Measurements from ENCODE around the gene SIGLEC12.

The SIGLEC12 gene

DNA sequence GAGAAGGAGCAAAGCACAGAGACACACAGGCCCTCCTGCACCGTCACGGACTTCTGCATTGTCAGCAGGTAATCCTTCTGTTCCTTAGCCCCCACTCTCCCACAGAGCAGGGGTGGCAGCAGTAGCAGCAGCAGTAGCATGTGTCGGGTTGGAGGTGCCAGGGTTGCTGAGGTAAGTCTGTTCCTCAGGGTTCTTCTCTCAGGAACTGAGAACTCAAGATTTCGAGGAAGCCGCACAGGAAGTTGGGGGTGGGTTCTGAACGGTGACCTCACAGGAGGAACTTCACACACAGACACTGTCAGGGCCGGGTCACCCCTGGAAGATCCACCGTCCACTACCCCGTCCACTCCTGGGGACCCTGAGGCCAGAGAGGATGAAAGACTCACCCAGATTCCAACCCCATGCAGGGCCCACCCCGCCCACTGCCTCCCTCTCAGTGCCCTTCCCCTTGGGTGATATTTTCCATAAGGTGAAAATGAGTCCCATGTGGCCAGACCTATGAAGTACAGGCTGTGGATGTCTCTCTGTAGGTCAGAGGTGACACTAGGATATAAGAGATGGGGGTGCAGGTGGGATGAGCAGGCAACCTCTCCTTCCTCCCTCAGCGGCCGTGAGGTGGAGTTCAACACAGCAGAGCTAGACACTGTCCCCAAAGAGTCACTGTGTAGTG is at the start of gene SIGLEC12:
Gene SIGLEC12, minus strand, starts transcription at position 207 of the 670 bp plus-strand sequence. Its CDS starts 67 bp downstream, at position 140.
- no peak within 1 kb of the TSS for H3K27ac ChIP-seq (ENCODE audit: low read length)
- H3K9me3 ChIP-seq (ENCODE audit: control insufficient read depth in 1 of 2, low read length in 2 of 2) = peaks cover 0 to 2% of the 10 kb centered on the region in 2 donors
- no peak within 1 kb of the TSS for H3K4me3 ChIP-seq (ENCODE audit: low read depth in 1 of 2, low read length in 2 of 2)
- H3K4me1 ChIP-seq (ENCODE audit: control insufficient read depth in 1 of 2, insufficient read depth in 2 of 2, low read length in 2 of 2) = no peaks in the 10 kb centered on the region
- H3K36me3 ChIP-seq (ENCODE audit: control insufficient read depth in 1 of 2, insufficient read depth in 2 of 2, low read length in 2 of 2) = no peaks in the 10 kb centered on the region
- H3K27me3 ChIP-seq (ENCODE audit: low read depth, low read length) = no peaks in the 10 kb centered on the region

- H3K4me3 ChIP-seq (ENCODE audit: low read depth in 1 of 2, low read length in 2 of 2) = no peak overlapping the region
- no peaks in the 10 kb centered on the region for H3K9me3 ChIP-seq (ENCODE audit: control insufficient read depth in 1 of 2, low read length in 2 of 2)
- no peaks in the 10 kb centered on the region for H3K4me1 ChIP-seq (ENCODE audit: control insufficient read depth in 1 of 2, insufficient read depth in 2 of 2, low read length in 2 of 2)
- H3K27me3 ChIP-seq (ENCODE audit: low read depth, low read length) = no peaks in the 10 kb centered on the region
- no peaks in the 10 kb centered on the region for H3K36me3 ChIP-seq (ENCODE audit: control insufficient read depth in 1 of 2, insufficient read depth in 2 of 2, low read length in 2 of 2)
- no peak overlapping the region for H3K27ac ChIP-seq (ENCODE audit: low read length)
Observed at GRCh38 chr19:51550848-51551672, 49.5 kb upstream of the SIGLEC12 start.

DNA sequence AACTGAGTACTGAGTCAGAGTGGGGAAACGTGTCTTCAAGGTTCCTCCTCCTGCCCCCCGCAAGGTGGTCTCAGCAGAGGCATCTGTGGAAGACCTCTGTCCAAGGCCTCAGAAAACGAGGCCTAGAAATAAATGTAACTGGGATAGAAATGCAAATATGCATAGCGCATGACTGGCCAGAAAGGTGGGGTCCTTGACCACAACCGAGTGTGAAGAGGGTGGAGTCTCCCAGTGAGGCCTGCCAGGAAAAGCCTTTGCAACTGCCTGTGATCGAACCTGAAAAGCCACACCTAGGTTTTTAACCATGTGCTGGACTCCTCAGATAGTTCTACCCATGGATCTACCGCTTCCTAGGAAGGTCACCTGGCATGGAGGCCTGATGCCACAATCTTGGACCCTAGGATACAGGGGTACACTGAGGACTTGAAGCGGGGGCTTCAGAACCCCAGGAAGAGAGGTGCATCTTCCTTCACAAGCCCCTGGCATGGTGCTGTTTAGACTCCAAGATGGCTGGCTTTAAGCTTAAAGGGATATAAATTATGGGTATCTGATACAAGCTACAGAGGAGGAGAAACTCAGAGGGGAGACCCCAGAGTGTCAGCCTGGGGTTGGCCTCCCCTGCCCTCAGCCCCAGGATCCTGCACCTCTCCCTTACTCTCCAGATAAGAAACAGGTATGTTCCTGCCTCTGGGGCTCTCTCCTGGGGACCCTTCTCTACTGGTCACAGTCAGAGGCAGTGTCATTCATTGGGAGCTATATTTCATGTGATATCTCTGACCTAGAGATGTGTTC is 48.1 kb upstream of the SIGLEC12 start:
- no peak overlapping the region for H3K4me3 ChIP-seq (ENCODE audit: low read depth in 1 of 2, low read length in 2 of 2)
- H3K9me3 ChIP-seq (ENCODE audit: control insufficient read depth in 1 of 2, low read length in 2 of 2) = no peaks in the 10 kb centered on the region
- H3K4me1 ChIP-seq (ENCODE audit: control insufficient read depth in 1 of 2, insufficient read depth in 2 of 2, low read length in 2 of 2) = no peaks in the 10 kb centered on the region
- H3K36me3 ChIP-seq (ENCODE audit: control insufficient read depth in 1 of 2, insufficient read depth in 2 of 2, low read length in 2 of 2) = no peaks in the 10 kb centered on the region
- no peak overlapping the region for H3K27ac ChIP-seq (ENCODE audit: low read length)
- no peaks in the 10 kb centered on the region for H3K27me3 ChIP-seq (ENCODE audit: low read depth, low read length)

DNA sequence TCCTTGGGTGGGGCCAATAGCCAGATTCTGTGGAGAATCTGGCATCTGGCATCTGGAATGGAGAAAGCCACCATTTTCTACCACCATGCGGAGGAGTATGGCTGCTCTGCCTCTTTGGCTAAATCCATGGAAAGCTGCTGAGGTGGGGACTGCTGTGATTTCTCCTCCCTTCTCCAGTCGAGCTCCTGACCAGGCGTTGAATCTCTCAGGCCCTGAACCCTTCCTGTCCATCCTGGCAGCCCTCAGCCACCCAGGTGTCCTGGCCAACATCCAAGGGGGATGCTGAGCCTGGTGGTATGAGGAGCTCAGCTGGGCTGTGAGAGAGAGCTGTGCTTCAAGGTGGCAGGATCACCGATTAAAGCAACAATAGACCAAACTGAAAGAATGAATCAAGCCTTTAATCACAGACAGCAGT is 47.3 kb upstream of the SIGLEC12 start:
- no peak overlapping the region for H3K4me3 ChIP-seq (ENCODE audit: low read depth in 1 of 2, low read length in 2 of 2)
- no peaks in the 10 kb centered on the region for H3K36me3 ChIP-seq (ENCODE audit: control insufficient read depth in 1 of 2, insufficient read depth in 2 of 2, low read length in 2 of 2)
- H3K9me3 ChIP-seq (ENCODE audit: control insufficient read depth in 1 of 2, low read length in 2 of 2) = no peaks in the 10 kb centered on the region
- H3K27ac ChIP-seq (ENCODE audit: low read length) = no peak overlapping the region
- H3K4me1 ChIP-seq (ENCODE audit: control insufficient read depth in 1 of 2, insufficient read depth in 2 of 2, low read length in 2 of 2) = no peaks in the 10 kb centered on the region
- no peaks in the 10 kb centered on the region for H3K27me3 ChIP-seq (ENCODE audit: low read depth, low read length)

DNA sequence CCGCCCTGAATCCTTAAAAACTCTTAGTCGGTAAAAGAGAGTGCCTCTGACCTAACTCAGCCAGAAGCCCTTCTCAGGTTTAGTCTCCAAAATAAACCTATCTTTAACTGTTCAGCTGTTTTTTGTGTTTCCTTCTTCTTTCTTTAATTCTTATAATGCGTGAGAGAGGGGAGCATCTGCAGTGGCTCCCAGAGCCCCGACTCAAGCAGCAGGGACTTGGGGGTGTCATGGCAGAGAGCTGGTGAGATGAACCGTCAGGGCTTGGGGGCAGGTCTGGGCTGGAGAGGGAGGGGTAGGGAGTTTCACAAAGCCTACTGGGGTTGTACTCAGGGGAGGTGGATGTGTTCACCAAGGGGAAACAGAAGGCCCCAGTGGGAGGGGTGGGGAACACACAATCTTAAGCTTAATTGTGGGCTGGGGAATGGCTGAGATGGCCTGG is 46.6 kb upstream of the SIGLEC12 start:
- Histone ChIP-seq H3K36me3 (ENCODE audit: control insufficient read depth in 1 of 2, insufficient read depth in 2 of 2, low read length in 2 of 2) (no peaks in the 10 kb centered on the region), H3K4me1 (ENCODE audit: control insufficient read depth in 1 of 2, insufficient read depth in 2 of 2, low read length in 2 of 2) (no peaks in the 10 kb centered on the region), H3K27ac (ENCODE audit: low read length) (no peak overlapping the region), H3K4me3 (ENCODE audit: low read depth in 1 of 2, low read length in 2 of 2) (no peak overlapping the region), H3K27me3 (ENCODE audit: low read depth, low read length) (no peaks in the 10 kb centered on the region), H3K9me3 (ENCODE audit: control insufficient read depth in 1 of 2, low read length in 2 of 2) (no peaks in the 10 kb centered on the region)

DNA sequence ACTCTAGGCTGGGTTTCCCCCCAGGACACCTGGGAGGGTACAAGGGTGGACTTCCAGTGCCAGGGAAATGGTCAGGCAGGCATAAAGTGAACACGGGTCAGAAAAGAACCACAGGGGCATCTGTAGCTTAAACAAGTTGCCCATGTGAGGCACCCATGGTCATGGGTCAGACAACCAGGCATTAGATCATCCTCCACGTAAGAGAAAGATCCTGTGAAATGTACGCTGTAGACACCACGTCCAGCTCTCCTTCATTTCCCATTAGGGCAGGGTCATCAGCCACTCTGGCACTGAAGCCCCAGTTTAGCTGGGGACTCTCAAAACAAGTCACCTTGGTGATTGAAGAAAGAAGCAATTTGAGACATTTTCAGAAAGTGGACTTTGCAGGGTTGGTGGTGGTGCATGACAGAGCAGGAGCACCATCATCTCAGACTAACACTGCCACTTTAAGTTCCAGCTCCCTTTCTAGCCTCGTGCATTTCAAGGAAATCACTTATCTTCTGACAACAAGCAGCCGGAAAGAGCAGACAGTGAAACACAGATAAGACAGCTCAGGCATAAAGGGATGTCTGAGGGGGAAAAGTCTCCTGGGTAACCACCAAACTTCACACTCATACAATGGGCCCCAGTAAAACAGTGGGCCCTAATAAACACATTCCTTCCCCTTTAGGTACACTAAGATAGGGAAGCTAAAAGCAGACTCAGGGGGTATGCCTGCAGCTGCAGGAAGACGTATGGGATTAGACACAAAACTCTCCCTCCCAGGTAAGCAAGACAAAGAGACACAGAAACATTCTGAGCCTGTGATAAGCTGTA is 46.0 kb upstream of the SIGLEC12 start:
- H3K4me3 ChIP-seq (ENCODE audit: low read depth in 1 of 2, low read length in 2 of 2) = no peak overlapping the region
- no peaks in the 10 kb centered on the region for H3K27me3 ChIP-seq (ENCODE audit: low read depth, low read length)
- H3K4me1 ChIP-seq (ENCODE audit: control insufficient read depth in 1 of 2, insufficient read depth in 2 of 2, low read length in 2 of 2) = no peaks in the 10 kb centered on the region
- H3K36me3 ChIP-seq (ENCODE audit: control insufficient read depth in 1 of 2, insufficient read depth in 2 of 2, low read length in 2 of 2) = no peaks in the 10 kb centered on the region
- H3K9me3 ChIP-seq (ENCODE audit: control insufficient read depth in 1 of 2, low read length in 2 of 2) = no peaks in the 10 kb centered on the region
- no peak overlapping the region for H3K27ac ChIP-seq (ENCODE audit: low read length)

DNA sequence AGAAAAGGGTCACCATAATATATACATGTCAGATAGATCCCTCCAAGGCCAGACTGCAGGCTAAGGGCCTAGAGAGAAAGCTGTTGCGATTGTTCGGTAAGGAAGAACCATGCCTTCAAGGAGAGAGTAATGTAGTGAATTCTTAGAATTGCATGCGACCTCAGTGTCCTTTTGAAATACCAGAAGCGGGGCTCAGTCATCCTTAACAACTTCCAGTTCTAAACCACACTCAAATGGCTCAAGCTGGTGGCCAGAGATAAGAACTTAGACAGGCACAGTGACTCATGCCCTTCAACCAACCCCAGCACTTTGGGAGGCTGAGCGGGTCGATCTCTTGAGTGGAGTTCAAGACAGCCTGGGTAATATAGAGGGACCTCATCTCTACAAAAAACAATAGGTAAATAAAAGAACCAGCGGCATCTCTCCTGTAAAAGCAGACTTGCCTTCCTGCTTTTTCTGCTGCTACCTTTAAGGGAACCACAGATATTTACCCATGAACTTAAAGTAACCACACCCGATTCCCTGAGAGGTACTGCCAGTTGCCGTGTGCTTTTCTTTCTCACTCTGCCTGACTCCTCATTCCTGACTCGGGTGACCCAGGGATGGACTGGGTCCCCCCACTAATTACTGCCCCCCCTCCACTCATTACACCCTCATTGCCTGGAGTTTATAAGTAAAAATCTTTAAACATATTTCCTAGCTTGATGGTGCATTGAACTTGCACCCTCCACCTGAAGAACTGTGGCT is 45.2 kb upstream of the SIGLEC12 start:
- H3K9me3 ChIP-seq (ENCODE audit: control insufficient read depth in 1 of 2, low read length in 2 of 2) = no peaks in the 10 kb centered on the region
- no peaks in the 10 kb centered on the region for H3K4me1 ChIP-seq (ENCODE audit: control insufficient read depth in 1 of 2, insufficient read depth in 2 of 2, low read length in 2 of 2)
- no peaks in the 10 kb centered on the region for H3K36me3 ChIP-seq (ENCODE audit: control insufficient read depth in 1 of 2, insufficient read depth in 2 of 2, low read length in 2 of 2)
- H3K4me3 ChIP-seq (ENCODE audit: low read depth in 1 of 2, low read length in 2 of 2) = no peak overlapping the region
- H3K27ac ChIP-seq (ENCODE audit: low read length) = no peak overlapping the region
- H3K27me3 ChIP-seq (ENCODE audit: low read depth, low read length) = no peaks in the 10 kb centered on the region

- H3K36me3 ChIP-seq (ENCODE audit: control insufficient read depth in 1 of 2, insufficient read depth in 2 of 2, low read length in 2 of 2) = no peaks in the 10 kb centered on the region
- H3K27me3 ChIP-seq (ENCODE audit: low read depth, low read length) = no peaks in the 10 kb centered on the region
- no peaks in the 10 kb centered on the region for H3K9me3 ChIP-seq (ENCODE audit: control insufficient read depth in 1 of 2, low read length in 2 of 2)
- no peak overlapping the region for H3K4me3 ChIP-seq (ENCODE audit: low read depth in 1 of 2, low read length in 2 of 2)
- no peak overlapping the region for H3K27ac ChIP-seq (ENCODE audit: low read length)
- no peaks in the 10 kb centered on the region for H3K4me1 ChIP-seq (ENCODE audit: control insufficient read depth in 1 of 2, insufficient read depth in 2 of 2, low read length in 2 of 2)
Observed at GRCh38 chr19:51546107-51546649, 44.6 kb upstream of the SIGLEC12 start.

DNA sequence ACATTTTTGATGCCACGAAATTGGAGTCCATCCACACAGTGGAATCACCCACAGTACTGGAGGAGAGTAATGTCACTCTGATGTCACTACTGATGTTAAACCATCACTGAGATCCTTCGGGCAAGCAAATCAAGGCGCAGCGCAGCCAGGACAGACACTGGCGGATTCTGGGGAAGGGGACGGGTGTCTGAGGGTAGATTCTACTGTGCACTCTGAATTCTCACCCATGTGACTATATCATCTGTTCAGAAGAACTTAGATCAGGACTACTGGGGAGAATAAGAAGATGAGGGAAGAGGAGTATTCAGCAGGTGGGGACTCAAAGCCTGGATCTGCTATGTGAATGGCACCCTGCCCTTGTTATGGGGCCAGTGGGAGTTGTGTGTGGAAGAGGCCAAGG is 42.4 kb upstream of the SIGLEC12 start:
- Histone ChIP-seq H3K27ac (ENCODE audit: low read length) (no peak overlapping the region), H3K9me3 (ENCODE audit: control insufficient read depth in 1 of 2, low read length in 2 of 2) (no peaks in the 10 kb centered on the region), H3K4me1 (ENCODE audit: control insufficient read depth in 1 of 2, insufficient read depth in 2 of 2, low read length in 2 of 2) (no peaks in the 10 kb centered on the region), H3K27me3 (ENCODE audit: low read depth, low read length) (no peaks in the 10 kb centered on the region), H3K4me3 (ENCODE audit: low read depth in 1 of 2, low read length in 2 of 2) (no peak overlapping the region), H3K36me3 (ENCODE audit: control insufficient read depth in 1 of 2, insufficient read depth in 2 of 2, low read length in 2 of 2) (no peaks in the 10 kb centered on the region)

DNA sequence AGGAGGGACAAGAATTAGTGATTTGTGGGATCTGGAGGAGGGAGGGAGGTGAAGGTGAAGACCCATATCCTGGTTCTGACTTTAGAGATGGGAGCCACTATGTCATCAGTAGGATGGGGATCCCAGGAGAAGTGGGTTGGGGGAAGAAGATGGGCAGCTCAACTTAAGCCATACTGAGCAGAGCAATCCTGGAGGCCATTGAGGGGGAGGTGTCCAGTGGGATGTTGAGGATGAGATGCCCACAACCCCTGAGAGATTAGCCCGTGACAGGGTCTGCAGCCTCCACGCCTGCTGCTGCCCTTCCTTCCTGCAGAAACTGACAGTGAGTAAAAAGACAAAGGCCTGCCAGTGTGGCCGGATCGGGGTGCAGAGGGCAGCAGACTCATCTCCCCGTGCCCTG is 41.1 kb upstream of the SIGLEC12 start:
- no peaks in the 10 kb centered on the region for H3K9me3 ChIP-seq (ENCODE audit: control insufficient read depth in 1 of 2, low read length in 2 of 2)
- no peaks in the 10 kb centered on the region for H3K4me1 ChIP-seq (ENCODE audit: control insufficient read depth in 1 of 2, insufficient read depth in 2 of 2, low read length in 2 of 2)
- no peaks in the 10 kb centered on the region for H3K27me3 ChIP-seq (ENCODE audit: low read depth, low read length)
- H3K36me3 ChIP-seq (ENCODE audit: control insufficient read depth in 1 of 2, insufficient read depth in 2 of 2, low read length in 2 of 2) = no peaks in the 10 kb centered on the region
- H3K27ac ChIP-seq (ENCODE audit: low read length) = no peak overlapping the region
- no peak overlapping the region for H3K4me3 ChIP-seq (ENCODE audit: low read depth in 1 of 2, low read length in 2 of 2)

Measured in muscle layer of duodenum (tissue), 2 donors.